Heart right ventricle (tissue), 16 donors: Measurements from ENCODE around the gene PPP4R1. TPM values are rescaled to one million over a fixed set of nuclear protein-coding genes. Genes with fewer than 3 reads are reported as not detected.
A peak's percentile ranks its signal among the peaks of the same experiment; 100 is the strongest.

Experiments
- ATAC-seq, 8 donors: fragments of 200-7000 bp; cut with Tn5 transposase; one replicate each; pipeline ENCODE4 v1.9.1; 2020; ENCODE audit warnings: mild to moderate bottlenecking in 8 of 8, moderate library complexity in 8 of 8, moderate number of reproducible peaks in 1 of 8
- DNase-seq, 2 donors: peaks; one replicate each; pipeline ENCODE4 v3.0.0-alpha.2; 2020
- H3K27ac ChIP-seq, 10 donors: fragments of 200-600 bp; sonication (generic) in 2 of 10; one replicate each; pipeline versions ENCODE4 v1.5.0 to v1.8.0; 2020 to 2022; ENCODE audit warnings: mild to moderate bottlenecking in 3 of 10
- H3K27me3 ChIP-seq, 7 donors: fragments of 200-600 bp; one replicate each; pipeline ENCODE4 v1.8.0; 2021 to 2022; ENCODE audit warnings: mild to moderate bottlenecking in 2 of 7
- H3K36me3 ChIP-seq, 9 donors: fragments of 200-600 bp; sonication (generic) in 1 of 9; one replicate each; pipeline versions ENCODE4 v1.5.0 to v1.8.0; 2020 to 2022; ENCODE audit warnings: mild to moderate bottlenecking in 2 of 9
- H3K4me1 ChIP-seq, 9 donors: fragments of 200-600 bp; sonication (generic) in 1 of 9; one replicate each; pipeline versions ENCODE4 v1.5.0 to v1.8.0; 2020 to 2022; ENCODE audit warnings: mild to moderate bottlenecking in 4 of 9
- H3K4me3 ChIP-seq, 10 donors: fragments of 200-600 bp; sonication (generic) in 2 of 10; one replicate each; pipeline versions ENCODE4 v1.5.0 to v1.8.0; 2020 to 2022; ENCODE audit warnings: mild to moderate bottlenecking in 7 of 10, moderate library complexity in 2 of 10
- H3K9me3 ChIP-seq, 11 donors: fragments of 200-600 bp in 10 of 11; sonication (generic) in 2 of 11; one replicate each; pipeline versions ENCODE4 v1.5.0 to v1.8.0; 2013 to 2022; ENCODE audit warnings: mild to moderate bottlenecking in 2 of 11, control low read depth in 1 of 11, moderate library complexity in 1 of 11
- CTCF ChIP-seq, 9 donors: fragments of 200-600 bp; sonication (generic) in 2 of 9; IDR thresholded peaks; one replicate each; pipeline versions ENCODE4 v1.5.0 to v1.8.0; 2021 to 2022; ENCODE audit warnings: antibody characterized with exemption in 9 of 9, mild to moderate bottlenecking in 5 of 9, moderate library complexity in 1 of 9
- WGBS, 2 donors: extraction: QIAGEN DNeasy Blood & Tissue Kit; methylation state at CpG; one replicate each; pipeline ENCODE4 v1.1.7; 2013; ENCODE audit warnings: inconsistent platforms in 1 of 2; 5-methylcytosine and 5-hydroxymethylcytosine counted together
- intact Hi-C, 10 donors: fragments of 100-400 bp; cut with DNase I; formaldehyde crosslinking; loops; one replicate each; pipeline versions ENCODE4 v1.11.1 to v1.14.2; 2022
- polyA plus RNA-seq, 2 donors: library from polyadenylated mRNA; stranded (reverse); fragments of 200-250 nt; gene quantifications; one replicate each; pipeline ENCODE4 v1.2.3, GENCODE V29; 2013
- total RNA-seq, 10 donors: library from RNA; stranded (reverse); fragmentation: NEBNext Ultra II Directional in 3 of 10; extraction: Animal tissue kit (Norgen Biotek cat#: 25700) in 3 of 10; gene quantifications; one replicate each; pipeline versions ENCODE4 v1.2.1 to v1.2.4, GENCODE V29; 2021 to 2023
- donor health status: Arrhythmogenic right ventricular cardiomyopathy.
- donor health status: ischemic (EF 13 %, LVEDD 7.1; RV severe dilation, severe dysfunction).
- donor health status: healthy with polysubstance abuse.
- donor health status: DM: no; HTN: yes; CAD: no.
- donor health status: DM: no; HTN: no; CAD: no.
- donor health status: ischemic (EF 25% LVEDD 6.9; RV normal size, moderate dysfunction).
- donor health status: ischemic (EF 25% LVEDD 5.7; RV mildly dilated, moderate dysfunction).
- donor health status: healthy.
- donor health status: DM: yes; HTN: yes; CAD: no.
- donor health status: Ischemic cardiomyopathy.
- donor health status: ischemic (EF 35%, LVEDD 5.7; RV mildly dilated, moderate dysfunction).
- donor health status: nonischemic (EF 11% LVEDD 7.7; RV severe dilation, severe dysfunction).
- donor health status: DM: yes; HTN: yes; CAD: no.
- donor health status: PGD.
- donor health status: ischemic (EF 29% LVEDD 5.4; RV normal size, mild dysfunction).
- donor health status: nonischemic (EF 23%, LVEDD 6.1; RV moderate dilation, normal function).

The PPP4R1 gene
- total and polyA plus RNA-seq, 12 donors: 24.7 to 87.4 (median 60.4) TPM

DNA sequence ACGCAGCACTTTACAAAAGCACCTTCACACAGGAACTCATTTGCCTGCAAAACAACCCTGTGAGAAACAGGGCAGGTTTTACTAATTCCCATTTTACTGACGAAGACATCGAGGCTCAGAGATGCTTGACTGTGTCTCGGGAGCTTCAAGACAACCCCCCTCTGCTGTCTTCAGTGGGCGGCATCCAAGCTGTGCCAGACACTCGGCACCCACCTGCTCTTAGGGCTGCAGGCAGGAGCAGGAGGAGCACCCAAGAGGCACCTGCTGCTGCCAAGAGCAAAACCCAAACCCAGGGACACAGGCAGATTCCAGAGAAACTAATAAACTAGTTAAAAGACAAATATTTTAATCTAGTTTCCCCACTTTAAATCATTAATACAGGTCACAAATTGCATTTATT is 67.9 kb downstream of the PPP4R1 start:
- DNase-seq: no peak
- intact Hi-C loops: no loop called here
- Histone ChIP-seq H3K27me3 (no peaks in the 10 kb centered on the region), H3K4me3 (no peak overlapping the region), H3K9me3 (no peaks in the 10 kb centered on the region), H3K4me1 (peaks cover 0 to 3% (median 0%) of the 10 kb centered on the region in 9 donors), H3K27ac (no peak overlapping the region), H3K36me3 (peaks cover 2 to 72% (median 53%) of the 10 kb centered on the region in 9 donors)
- no peak for ATAC-seq
- no peak for TF ChIP-seq CTCF (IDR thresholded peaks at IDR 0.05)
- 87 to 92% methylated on average over 6 of the region's 6 CpGs for WGBS, 2 donors

GRCh38 chr18:9545029-9545428 is 69.3 kb downstream of the PPP4R1 start:
- Histone ChIP-seq H3K4me3 (no peak overlapping the region), H3K36me3 (peaks cover 1 to 62% (median 47%) of the 10 kb centered on the region in 9 donors), H3K27me3 (no peaks in the 10 kb centered on the region), H3K9me3 (no peaks in the 10 kb centered on the region), H3K4me1 (peaks cover 0 to 3% (median 0%) of the 10 kb centered on the region in 9 donors), H3K27ac (no peak overlapping the region)
- no peak for TF ChIP-seq CTCF (IDR thresholded peaks at IDR 0.05)
- WGBS, 2 donors: 83 to 87% methylated on average over 5 of the region's 5 CpGs
- no peak for DNase-seq
- no peak for ATAC-seq
- intact Hi-C loops: no loop called here

DNA sequence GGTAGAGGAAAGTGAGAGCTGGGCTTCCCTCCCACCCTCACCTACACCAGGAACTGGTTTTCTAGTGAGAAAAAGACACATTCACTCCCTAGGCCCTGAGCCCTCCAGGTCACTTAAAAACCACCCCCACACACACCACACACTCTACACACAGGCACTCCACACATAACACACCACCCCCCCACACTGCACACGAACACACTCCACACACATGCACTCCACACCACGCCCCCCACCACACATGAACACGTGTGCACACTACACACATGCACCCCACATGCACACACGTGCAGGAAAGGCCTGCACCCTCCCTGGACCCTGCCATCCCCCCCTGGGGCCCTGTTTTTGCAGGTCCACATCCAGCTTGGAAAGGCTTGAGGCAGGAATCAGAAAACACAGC is 71.4 kb downstream of the PPP4R1 start:
- 87 to 89% methylated on average over 4 of the region's 4 CpGs for WGBS, 2 donors
- H3K9me3 ChIP-seq: no peaks in the 10 kb centered on the region
- peaks cover 0 to 3% (median 0%) of the 10 kb centered on the region in 9 donors for H3K4me1 ChIP-seq
- TF ChIP-seq CTCF (IDR thresholded peaks at IDR 0.05): no peak
- no peak overlapping the region for H3K4me3 ChIP-seq
- H3K27ac ChIP-seq: no peak overlapping the region
- ATAC-seq: peak in 2 of 8 donors; percentile 12 to 23
- intact Hi-C loops: no loop called here
- H3K27me3 ChIP-seq: no peaks in the 10 kb centered on the region
- no peak for DNase-seq
- peaks cover 0 to 62% (median 26%) of the 10 kb centered on the region in 9 donors for H3K36me3 ChIP-seq

- no peak overlapping the region for H3K4me3 ChIP-seq
- no peak for DNase-seq
- no peaks in the 10 kb centered on the region for H3K27me3 ChIP-seq
- peaks cover 0 to 6% (median 0%) of the 10 kb centered on the region in 9 donors for H3K4me1 ChIP-seq
- no peak overlapping the region for H3K27ac ChIP-seq
- no peaks in the 10 kb centered on the region for H3K9me3 ChIP-seq
- no peak for TF ChIP-seq CTCF (IDR thresholded peaks at IDR 0.05)
- intact Hi-C loops: loop anchor here in 1 of 10 donors (10.0 kb wide), 1 partner anchor 65 kb away; the partner anchor contains the start of gene RALBP1
- ATAC-seq: no peak
- WGBS, 2 donors: 86 to 88% methylated on average over 8 of the region's 8 CpGs
- peaks cover 0 to 57% (median 21%) of the 10 kb centered on the region in 9 donors for H3K36me3 ChIP-seq
Measured at GRCh38 chr18:9539938-9540337, 74.4 kb downstream of the PPP4R1 start.
